Activated T-cell treated with anti-CD3 and anti-CD28 coated beads for 1 hour (primary cell): ENCODE results near the gene CEACAM18.
A peak's percentile ranks its signal among the peaks of the same experiment; 100 is the strongest.
"Not testable (repeated sequence)": the region's sequence is repeated elsewhere in the genome, so short reads cannot be mapped to it uniquely, and the experiment has no call there.

Experiments used
- DNase-seq: peaks from one replicate; pipeline ENCODE4 v3.0.0-alpha.2; 2020; ENCODE audit warnings: low read depth

Gene CEACAM18

GRCh38 chr19:51461723-51462161 lies 16.6 kb upstream of the CEACAM18 start:
- DNase-seq = no peak

DNA sequence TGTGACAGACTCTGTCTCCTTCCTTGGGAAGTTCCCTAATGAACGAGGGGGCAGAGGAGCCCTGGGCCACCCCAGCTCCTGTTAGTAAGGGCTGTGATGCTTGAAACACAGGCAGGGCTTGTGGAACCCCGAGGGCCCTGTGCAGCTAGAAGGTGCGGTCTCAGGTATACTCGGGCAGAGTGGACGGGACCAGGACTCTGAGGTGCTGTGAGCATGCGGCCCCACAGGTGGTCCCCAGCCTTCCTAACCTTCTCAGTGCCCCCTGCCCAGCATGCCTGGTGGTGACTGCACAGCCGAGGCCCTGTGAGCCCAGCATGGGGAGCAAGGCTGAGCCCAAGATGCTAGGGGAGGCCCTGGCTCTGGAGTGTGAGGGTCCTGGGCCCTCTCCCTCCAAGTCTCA lies 16.1 kb upstream of the CEACAM18 start:
- DNase-seq = no peak

GRCh38 chr19:51462681-51463080 lies 15.7 kb upstream of the CEACAM18 start:
- DNase-seq = no peak

GRCh38 chr19:51463976-51464581 lies 14.3 kb upstream of the CEACAM18 start:
- DNase-seq = not testable (repeated sequence)

DNA sequence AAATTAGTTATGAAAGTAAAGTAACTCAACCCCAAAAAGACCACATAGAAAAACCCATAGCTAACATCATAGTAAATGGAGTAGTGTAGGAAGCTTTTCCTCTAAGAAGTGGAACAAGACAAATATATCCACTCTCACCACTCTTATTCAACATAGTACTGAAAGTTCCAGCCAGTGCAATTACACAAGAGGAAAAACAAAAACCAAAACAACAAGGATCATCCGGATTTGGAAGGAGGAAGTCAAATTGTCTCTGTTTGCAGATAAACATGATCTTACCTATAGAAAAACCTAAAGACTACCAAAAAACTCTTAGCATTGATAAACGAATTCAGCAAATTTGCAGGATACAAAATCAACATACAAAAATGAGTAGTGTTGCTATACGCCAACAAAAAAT lies 11.6 kb upstream of the CEACAM18 start:
- no peak for DNase-seq

DNA sequence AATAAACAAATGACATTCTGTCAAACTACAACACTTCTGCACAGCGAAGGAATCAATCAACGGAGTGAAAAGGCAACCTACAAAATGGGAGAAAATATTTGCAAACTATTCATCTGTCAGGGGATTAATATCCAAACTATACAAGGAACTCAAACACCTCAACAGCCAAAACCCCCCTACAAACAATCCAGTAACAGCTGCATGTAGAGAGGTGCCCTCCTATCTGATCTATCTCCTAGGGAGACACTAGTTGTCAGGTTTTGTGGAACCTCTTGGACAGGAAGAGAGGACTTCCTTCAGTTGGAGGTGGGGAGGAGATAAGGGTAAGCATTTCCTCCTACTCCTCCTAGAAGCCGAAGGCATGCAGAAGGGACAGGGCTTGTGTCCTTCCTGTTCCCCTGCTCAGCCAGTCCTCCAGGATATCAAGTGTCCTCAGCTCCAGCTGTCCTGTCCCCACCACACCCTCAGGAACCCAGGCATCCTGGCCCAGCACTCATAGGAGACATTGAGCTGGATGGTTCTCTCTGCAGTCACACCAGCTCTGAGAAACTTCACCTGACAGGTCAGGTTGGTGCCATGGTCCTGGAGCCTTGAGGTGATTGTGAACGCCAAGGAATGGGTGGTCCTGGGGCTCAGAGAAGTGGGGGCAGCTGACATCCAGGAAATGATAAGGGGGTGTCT lies 10.3 kb upstream of the CEACAM18 start:
- DNase-seq = no peak

DNA sequence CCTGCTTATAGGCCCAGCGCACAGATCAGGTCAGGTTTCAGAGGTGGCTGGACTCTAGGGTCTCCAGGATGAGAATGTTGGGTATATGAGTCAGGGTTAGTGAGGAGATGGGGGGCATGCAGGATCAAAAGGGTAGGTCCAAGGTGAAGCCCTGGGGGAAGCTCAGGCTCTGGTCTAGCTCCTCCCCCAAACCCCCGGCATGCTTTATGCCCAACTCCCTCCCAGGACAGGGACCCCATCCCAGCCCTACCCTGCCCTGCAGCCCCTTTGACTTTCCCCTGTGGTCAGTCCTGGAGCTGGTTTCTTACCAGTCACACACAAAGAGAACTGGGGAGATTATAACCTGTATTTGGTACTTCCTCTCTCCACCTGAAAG lies 9.8 kb upstream of the CEACAM18 start:
- DNase-seq = no peak

DNA sequence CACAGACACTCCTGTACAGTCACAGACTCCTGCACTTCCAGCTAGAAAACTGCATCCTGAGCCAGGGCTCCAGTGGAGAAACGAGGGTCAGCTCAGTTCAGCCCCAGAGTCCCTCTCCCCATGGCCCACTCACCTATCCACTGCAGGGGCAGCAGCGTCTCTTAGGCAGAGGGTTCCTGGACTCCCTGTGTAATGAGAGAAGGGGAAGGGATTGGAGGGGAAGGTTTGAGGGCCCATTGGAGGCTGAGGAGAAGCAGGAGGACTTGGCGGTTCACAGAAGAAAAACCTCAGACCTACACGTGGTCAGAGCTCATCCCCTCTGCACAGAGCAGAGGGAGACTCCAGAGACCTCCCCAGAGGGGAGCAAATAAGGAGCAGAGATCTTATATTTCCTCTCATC lies 9.2 kb upstream of the CEACAM18 start:
- DNase-seq = no peak

DNA sequence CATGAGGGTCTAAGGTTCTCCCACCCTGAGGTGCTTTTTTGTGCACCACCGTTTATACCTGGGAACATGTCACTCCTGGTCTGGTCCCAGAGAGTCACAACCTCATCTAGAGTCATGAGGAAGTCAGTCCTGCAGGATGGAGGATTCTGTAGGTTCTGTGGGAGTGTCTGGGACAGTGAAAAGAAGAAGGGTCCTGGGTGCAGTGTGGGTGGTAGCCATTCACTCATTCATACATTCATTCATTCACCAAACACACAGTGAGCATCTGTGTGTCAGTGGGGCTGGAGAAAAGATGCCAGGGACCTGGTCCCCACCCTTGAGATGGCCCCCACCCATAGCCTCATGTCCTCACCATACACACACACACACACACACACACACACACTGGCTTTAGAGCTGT lies 8.7 kb upstream of the CEACAM18 start:
- DNase-seq = no peak

DNA sequence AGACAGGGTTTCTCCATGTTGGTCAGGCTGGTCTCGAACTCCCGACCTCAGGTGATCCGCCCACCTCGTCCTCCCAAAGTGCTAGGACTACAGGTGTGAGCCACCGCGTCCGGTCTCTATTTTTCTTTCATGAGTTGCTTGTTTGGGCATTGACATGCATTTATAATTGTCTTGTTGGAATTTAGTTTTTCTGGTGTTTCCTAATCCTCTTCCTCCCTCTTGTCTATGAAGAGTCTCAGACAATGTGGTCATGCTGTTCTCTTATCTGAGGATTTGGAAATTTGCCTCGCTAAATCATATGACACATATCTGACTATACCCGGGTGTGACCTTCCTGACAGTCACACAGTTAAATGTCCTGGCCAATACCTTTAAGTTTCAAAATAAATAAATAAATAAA lies 7.4 kb upstream of the CEACAM18 start:
- no peak for DNase-seq

DNA sequence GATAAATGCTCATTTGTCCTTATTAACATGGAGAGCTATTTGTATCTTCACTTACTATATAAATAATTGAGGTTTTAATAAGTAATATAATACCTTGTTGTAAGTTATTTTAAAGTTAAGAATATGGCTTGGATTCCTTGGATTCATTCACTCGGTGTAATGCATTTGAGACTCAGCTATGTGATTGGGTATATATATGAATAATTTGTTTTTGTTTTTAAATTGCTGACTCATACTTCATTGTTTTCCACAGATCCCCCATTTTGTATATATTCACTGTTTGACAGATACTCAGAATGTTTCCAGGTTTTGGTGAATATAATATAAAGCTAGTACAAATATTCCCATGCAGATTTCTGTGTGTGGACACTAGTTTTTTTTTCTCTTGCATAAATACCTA lies 6.8 kb upstream of the CEACAM18 start:
- DNase-seq = no peak

- DNase-seq = no peak
These were observed 5.7 kb upstream of the CEACAM18 start for GRCh38 chr19:51472607-51473006.

DNA sequence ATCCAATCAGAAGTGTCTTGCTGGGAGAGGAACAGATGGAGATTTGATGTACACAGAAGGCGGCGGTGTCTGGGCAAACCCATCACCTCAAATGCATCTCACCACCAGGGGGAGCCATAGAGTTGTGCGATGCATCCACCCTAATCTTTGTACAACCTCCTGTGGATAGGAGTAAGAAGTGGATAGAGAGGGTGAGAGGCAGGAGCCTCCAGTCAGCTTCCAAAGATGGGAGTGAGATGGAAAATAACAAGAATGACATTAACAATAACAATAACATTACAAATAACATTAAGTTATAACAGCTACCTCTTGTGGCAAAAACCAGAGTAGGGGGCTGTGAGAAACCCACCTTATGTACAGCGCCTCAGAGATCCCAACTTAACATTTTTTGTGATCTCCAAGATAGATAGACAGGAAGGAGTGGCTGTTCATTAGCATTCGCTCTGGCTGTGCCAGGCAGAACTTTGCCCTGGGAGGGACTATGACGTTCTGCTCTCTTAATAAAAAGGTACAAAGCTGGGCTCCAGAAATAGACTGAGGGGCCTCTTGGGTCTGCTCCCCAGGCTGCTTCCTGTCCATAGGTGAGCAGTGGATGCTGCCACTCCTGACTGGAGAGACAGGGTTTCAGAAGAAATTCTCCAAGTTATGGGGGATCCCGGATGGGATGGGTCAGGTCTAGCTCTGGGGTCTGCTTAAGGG lies 5.2 kb upstream of the CEACAM18 start:
- DNase-seq = peak; percentile 82

GRCh38 chr19:51476164-51476563 lies 2.2 kb upstream of the CEACAM18 start:
- DNase-seq = no peak

- DNase-seq = no peak
These were observed 995 bp upstream of the CEACAM18 start for GRCh38 chr19:51477344-51477743.

GRCh38 chr19:51479531-51480331 lies 1.4 kb downstream of the CEACAM18 start:
- no peak for DNase-seq

DNA sequence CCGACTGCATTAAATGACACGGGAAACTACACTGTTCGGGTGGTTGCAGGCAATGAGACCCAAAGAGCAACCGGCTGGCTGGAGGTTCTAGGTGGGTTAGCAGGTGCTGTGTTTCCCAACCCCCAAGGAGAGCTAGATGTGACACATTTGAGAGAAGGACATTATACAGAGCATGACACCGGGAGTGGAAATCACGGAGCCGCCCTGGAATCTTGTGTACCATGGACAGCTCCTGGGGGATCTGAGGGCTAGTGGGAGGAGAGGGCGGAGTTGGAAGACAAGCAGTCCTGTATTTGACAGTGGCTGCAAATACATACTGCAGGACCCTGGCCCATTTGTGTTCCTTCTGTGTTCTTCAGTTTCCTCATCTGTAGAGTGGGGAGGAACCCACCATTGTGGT lies 2.3 kb downstream of the CEACAM18 start:
- no peak for DNase-seq

GRCh38 chr19:51485960-51486660 lies 7.8 kb downstream of the CEACAM18 start:
- DNase-seq = no peak

- DNase-seq = no peak
These were observed 10.2 kb downstream of the CEACAM18 start for GRCh38 chr19:51488491-51488890.

- no peak for DNase-seq
These were observed 10.8 kb downstream of the CEACAM18 start for GRCh38 chr19:51489113-51489512.

- no peak for DNase-seq
These were observed 12.3 kb downstream of the CEACAM18 start for GRCh38 chr19:51490676-51491075.

DNA sequence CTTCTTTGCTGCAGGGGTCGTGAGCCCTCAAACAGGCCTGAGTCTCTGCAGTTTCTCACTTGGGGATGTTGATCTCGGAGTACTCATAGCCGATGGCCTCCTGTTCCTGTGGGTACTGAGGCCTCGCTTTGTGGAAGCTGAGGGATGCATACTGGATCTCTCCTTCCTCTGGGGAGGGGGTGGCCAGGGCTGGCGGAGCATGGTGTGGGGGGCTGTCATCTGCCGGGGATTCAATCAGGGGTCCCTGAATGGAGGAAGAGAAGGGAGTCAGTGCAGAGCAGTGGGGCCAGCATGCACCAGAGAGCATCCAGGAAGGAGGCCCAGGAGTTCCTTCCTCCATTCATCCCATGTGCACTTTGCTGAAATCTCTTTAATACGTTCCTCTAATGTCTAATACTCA lies 13.2 kb downstream of the CEACAM18 start:
- DNase-seq = no peak
